HK-2 (cell line): ENCODE data around the gene CEP20.
"Not testable (repeated sequence)": the region's sequence is repeated elsewhere in the genome, so short reads cannot be mapped to it uniquely, and the experiment has no call there.

ENCODE experiments used
- DNase-seq: peaks from one replicate; pipeline ENCODE4 v3.0.0-alpha.2; 2018; ENCODE audit not compliant: unreplicated experiment

CEP20 gene, protein sequence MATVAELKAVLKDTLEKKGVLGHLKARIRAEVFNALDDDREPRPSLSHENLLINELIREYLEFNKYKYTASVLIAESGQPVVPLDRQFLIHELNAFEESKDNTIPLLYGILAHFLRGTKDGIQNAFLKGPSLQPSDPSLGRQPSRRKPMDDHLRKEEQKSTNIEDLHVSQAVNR

GRCh38 chr16:15888072-15888976, at the start of gene CEP20:
TSS of gene CEP20 (minus strand) at chr16:15888603. CDS start at chr16:15888585, 18 bp downstream.
- peak; percentile 97 for DNase-seq

GRCh38 chr16:15936809-15937208, 48.4 kb upstream of the CEP20 start:
- DNase-seq: not testable (repeated sequence)

- DNase-seq: no peak
Observed at GRCh38 chr16:15934991-15935390, 46.6 kb upstream of the CEP20 start.

DNA sequence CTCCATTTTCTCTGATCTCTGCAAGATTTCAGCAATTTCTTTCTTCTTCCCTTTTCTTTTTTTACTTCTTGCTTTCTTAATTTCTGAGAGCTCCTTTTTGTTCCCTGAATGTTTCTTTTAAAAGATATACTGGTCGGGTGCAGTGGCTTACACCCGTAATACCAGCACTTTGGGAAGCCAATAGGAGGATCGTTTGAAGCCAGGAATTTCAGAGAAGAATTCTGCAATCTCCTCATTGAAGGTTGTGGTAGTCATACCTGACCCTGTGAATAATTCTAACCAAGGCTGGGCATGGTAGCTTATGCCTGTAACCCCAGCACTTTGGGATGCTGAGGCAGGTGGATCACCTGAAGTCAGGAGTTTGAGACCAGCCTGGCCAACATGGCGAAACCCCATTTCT, 45.4 kb upstream of the CEP20 start:
- no peak for DNase-seq

- DNase-seq: no peak
Observed at GRCh38 chr16:15932939-15933338, 44.5 kb upstream of the CEP20 start.

GRCh38 chr16:15928261-15929104, 40.1 kb upstream of the CEP20 start:
- no peak for DNase-seq

GRCh38 chr16:15925631-15926030, 37.2 kb upstream of the CEP20 start:
- no peak for DNase-seq

GRCh38 chr16:15924996-15925395, 36.6 kb upstream of the CEP20 start:
- DNase-seq: no peak

DNA sequence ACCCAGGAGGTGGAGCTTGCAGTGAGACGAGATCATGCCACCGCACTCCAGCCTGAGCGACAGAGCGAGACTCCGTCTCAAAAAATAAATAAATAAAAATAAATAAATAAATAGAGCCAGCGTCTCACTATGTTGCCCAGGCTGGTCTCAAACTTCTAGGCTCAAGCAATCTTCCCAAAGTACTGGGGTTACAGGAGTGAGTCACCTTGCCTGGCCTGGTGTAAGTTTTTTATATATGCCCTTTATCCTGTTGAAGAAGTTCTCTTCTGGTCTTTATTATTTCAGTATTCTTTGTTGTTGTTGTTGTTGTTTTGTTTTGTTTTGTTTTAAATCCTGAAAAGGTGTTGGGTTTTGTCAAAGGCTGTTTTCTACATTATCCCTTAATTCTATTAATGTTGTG, 30.9 kb upstream of the CEP20 start:
- no peak for DNase-seq

GRCh38 chr16:15918314-15918713, 29.9 kb upstream of the CEP20 start:
- not testable (repeated sequence) for DNase-seq

DNA sequence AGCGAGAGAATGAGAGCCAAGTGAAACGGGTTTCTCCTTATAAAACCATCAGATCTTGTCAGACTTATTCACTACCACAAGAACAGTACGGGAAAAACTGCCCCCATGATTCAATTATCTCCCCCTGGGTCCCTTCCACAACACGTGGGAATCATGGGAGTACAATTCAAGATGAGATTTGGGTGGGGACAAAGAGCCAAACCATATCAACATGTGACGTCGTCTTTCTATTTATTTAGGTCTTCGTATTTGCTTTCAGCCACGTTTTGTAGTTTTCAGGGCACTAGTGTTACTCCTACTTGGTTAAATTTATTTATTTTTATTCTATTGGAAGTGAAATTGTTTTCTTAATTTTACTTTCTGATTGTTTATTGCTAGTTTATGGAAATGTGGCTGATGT, 27.9 kb upstream of the CEP20 start:
- no peak for DNase-seq

DNA sequence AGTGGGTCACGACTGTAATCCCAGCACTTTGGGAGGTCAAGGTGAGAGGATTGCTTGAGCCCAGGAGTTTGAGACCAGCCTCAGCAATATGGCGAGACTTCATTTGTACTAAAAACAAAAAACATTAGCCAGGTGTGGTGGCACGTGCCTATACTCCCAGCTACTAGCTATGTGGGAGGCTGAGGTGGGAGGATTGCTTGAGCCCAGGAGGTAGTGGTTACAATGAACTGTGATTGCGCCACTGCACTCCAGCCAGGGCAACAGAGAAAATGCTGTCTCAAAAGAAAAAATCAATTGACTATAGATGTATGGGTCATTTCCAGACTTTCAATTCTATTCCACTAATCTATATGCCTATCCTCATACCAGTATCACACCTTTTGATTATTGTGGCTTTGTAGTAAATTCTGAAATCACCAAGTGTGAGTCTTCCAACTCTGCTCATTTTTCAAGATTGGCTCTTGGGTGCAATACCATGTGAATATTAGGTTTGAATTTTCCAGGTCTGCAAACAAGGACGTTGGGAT, 27.2 kb upstream of the CEP20 start:
- no peak for DNase-seq

- DNase-seq: no peak
Observed at GRCh38 chr16:15913046-15913698, 24.8 kb upstream of the CEP20 start.

DNA sequence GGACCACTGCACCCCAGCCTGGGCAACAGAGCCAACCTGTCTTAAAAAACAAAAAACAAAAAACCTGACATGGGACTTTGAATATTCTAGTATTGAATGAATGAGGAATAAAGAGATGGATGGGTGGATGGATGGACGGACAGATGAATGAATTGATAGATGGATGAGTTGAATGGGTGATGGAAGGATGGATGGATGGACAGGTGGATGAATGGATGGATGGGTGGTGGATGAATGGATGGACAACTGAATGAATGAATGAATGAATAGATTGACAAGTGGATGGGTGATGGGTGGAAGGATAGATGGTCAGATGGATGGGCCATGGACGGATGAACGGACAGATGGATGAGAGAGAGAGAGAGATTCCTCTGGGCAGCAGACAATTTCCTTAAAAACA, 22.8 kb upstream of the CEP20 start:
- DNase-seq: no peak

GRCh38 chr16:15907863-15908478, 19.6 kb upstream of the CEP20 start:
- DNase-seq: no peak

- no peak for DNase-seq
Observed at GRCh38 chr16:15906439-15906838, 18.0 kb upstream of the CEP20 start.

DNA sequence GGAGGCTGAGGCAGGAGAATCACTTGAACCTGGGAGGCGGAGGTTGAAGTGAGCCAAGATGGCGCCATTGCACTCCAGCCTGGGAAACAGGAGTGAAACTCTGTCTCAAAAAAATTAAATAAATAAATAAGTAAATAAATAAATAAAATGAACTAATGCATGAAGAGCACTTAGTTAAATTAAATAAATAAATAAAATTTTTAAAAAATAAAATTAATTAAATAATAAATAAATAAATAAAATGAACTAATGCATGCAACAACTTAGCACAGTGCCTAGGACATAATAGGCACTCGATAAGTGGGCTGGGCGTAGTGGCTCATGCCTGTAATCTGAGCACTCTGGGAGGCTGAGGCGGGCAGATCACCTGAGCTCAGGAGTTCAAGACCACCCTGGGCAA, 15.6 kb upstream of the CEP20 start:
- DNase-seq: no peak

GRCh38 chr16:15900901-15901500, 12.6 kb upstream of the CEP20 start:
- no peak for DNase-seq

DNA sequence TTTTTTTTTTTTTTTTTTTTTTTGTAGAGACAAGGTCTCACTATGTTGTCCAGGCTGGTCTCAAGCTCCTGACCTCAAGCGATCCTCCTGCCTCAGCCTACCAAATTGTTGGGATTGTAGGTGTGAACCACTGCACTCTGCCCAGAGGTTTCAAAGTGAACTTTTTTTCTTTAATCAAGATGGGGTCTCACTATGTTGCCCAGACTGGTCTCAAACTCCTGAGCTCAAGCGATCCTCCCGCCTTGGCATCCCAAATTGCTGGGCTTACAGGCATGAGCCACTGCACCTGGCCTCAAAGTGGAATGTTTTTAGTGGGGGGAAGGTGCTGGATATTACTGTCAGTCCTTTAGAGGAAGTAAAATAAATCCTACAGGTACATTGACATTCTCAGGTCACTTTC, 12.0 kb upstream of the CEP20 start:
- no peak for DNase-seq

- peak; percentile 66 for DNase-seq
Observed at GRCh38 chr16:15899538-15900100, 11.2 kb upstream of the CEP20 start.
